Frontal cortex (tissue), 4 donors: Measurements from ENCODE around the gene RIBC2. TPM values are rescaled to one million over a fixed set of nuclear protein-coding genes. Genes with fewer than 3 reads are reported as not detected.
"Not testable (repeated sequence)": the region's sequence is repeated elsewhere in the genome, so short reads cannot be mapped to it uniquely, and the experiment has no call there.

ENCODE experiments used
- DNase-seq, 2 donors: peaks; one replicate each; pipeline ENCODE4 v3.0.0; 2012; ENCODE audit warnings: low spot score in 2 of 2
- FAIRE-seq: peaks from 2 replicates; lab custom pipeline; 2012; peaks lifted over from hg19 to GRCh38; lab: Jason Lieb, UNC
- total RNA-seq: library from RNA; depleted of rRNA; stranded (reverse); fragments of >200 nt; gene quantifications from one replicate; pipeline ENCODE4 v1.2.3, GENCODE V29; 2014
- donor health status: control.
- donor health status: control.
- donor health status: control.

Gene RIBC2
- total RNA-seq, 1 donor from 2014 or later = 0.41 TPM

DNA sequence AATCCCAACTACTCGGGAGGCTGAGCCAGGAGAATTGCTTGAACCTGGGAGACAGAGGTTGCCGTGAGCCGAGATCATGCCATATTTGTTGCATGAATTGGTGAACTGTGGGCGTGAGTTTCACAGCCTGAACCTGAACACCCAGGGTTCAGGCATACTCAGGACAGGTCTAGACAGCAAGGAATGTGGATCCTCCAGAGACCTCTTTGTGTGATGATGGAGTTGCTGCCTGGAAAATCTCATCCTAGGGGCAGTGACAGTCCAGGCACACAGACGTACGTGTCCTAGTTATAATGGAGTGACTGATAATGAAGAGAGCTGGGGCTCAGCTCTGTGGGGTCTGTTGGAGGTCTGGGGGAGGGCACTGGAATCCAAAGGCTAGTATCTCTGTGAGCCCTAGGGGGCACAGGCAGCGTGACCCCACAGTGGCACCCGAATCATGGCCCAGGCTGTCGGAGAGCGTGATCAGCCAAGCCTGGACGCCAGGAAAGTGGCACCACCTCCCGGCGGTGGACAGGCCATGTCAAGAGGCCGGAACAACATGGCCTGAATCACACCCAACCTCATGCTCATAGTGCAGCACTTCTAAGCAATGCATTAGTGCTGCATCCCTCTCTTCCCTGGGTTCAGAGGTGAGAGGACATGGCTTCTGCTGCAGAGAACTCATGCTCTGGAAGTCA lies 31.7 kb downstream of the RIBC2 start:
- FAIRE-seq (no peak), DNase-seq (no peak)

DNA sequence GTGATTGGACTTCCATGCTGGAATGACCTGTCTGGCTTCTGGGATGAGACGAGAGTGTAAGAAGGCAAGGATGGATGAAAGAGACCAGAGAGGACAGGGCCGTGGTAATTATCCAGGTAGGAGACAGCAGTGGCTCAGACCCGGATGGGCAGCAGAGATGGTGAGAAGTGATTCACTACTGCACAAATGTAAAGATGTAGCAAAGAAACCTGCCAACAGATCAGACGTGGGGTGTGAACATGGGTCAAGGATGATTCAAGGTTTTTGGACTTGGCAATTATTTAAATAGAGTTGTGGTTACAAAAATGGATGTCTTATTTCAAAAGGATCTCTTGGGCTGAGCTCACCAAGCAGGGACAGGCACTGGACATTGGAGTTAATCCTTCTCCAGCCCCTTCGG lies 32.7 kb downstream of the RIBC2 start:
- no peak for FAIRE-seq
- DNase-seq = no peak

DNA sequence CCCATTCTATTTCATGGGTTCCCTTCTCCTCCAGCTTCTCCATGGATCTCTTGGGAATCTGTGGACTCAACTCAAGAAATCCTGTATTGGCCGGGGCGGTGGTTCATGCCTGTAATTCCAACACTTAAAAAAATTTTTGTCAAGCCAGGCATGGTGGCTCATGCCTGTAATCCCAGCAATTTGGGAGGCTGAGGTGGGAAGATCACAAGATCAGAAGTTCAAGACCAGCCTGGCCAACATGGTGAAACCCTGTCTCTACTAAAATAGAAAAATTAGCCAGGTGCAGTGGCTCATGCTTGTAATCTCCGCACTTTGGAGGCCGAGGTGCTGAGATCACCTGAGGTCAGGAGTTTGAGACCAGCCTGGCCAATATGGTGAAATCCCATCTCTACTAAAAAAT lies 34.1 kb downstream of the RIBC2 start:
- FAIRE-seq, DNase-seq: not testable (repeated sequence)

DNA sequence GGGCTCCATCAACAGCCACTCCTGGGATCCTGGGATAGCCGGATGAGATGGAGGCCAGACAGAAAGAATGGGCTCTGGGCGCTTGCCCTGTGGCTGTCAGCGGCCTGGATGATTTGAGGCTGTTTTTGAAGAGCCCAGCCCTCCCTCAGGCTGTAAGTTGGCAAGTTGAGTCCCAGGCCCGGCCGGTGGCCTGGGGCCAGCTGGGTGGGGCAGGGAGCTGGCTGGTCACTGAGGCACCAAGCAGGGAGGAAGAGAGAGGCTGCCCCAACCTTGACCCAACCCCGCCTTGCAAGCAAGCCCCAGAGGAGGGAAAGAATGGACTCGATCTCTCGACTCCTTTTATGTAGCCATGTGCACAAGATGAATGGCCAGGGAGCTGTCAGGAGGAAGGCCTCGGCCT lies 34.9 kb downstream of the RIBC2 start:
- FAIRE-seq (no peak), DNase-seq (no peak)

DNA sequence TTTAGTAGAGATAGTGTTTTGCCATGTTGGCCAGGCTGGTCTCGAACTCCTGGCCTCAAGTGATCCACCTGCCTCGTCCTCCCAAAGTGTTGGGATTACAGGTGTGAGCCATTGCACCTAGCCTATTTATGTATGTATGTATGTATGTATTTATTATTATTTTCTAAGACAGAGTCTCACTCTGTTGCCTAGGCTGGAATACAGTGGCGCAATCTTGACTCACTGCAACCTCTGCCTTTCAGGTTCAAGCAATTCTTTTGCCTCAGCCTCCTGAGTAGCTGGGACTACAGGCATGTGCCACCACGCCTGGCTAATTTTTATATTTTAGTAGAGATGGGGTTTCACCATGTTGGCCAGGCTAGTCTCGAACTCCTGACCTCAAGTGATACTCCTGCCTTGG lies 35.9 kb downstream of the RIBC2 start:
- not testable (repeated sequence) for DNase-seq, FAIRE-seq

DNA sequence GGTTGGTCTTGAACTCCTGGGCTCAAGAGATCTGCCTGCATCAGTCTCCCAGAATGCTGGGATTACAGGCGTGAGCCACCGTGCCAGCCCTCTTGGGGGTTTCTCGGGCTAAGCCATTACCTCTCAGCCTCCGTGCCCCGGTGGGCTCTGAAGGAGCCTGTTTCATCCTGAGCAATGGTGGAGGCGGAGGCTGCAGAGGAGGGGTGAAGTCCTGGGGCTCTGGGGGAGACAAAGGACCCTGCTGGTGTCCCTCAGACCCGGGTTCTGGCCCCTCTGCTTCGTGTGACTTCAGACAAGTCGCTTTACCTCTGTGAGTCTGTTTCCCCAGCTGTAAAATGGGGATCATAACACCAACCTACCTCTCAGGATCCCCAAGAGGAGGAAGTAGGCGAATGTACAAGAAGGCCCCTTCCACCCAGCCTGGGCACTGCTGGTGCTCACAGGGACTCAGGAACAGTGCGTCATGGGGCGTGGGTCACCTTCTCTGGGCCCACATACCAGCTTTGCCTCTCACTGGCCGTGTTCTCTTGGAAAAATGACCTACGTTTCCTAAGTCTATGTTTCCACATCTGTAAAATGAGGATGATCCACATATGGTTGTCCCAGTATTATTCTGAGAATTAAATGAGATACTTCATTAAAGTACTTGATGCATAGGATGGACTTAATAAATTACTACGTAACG lies 36.8 kb downstream of the RIBC2 start:
- no peak for FAIRE-seq
- no peak for DNase-seq

DNA sequence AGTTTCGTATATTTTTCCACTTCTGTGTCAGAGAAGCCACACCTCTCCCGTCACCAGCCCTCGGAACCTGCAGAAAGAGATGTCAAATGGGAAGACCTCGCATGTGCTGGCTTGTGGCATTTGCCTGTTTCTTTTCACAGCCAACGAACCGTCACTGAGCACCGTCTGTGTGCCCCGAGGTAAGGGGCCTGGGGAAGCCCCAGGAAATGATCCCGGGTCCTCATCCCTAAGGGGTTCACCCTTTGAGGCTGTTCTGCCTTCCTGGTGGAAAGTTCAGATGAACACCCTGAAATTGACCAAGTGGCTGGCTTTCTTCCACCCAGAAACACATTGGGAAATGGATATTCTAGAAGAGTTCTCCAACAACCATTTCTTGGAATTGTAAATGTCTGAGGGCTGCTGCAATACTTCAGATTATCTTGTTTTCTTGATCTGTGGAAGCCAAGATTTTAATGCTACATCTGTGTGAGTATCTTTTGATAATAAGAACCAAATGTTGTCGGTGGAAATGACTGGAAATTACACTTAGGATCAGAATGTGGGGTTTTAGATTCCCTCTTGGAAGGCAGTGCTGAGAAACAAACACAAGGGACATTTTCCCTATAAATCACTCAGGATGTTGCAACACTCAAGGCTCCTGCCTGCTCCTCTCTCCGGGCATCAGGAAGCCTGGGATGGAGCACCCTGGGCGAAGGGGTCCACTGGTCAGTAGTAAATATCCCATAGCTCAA lies 37.6 kb downstream of the RIBC2 start:
- FAIRE-seq (no peak), DNase-seq (no peak)

DNA sequence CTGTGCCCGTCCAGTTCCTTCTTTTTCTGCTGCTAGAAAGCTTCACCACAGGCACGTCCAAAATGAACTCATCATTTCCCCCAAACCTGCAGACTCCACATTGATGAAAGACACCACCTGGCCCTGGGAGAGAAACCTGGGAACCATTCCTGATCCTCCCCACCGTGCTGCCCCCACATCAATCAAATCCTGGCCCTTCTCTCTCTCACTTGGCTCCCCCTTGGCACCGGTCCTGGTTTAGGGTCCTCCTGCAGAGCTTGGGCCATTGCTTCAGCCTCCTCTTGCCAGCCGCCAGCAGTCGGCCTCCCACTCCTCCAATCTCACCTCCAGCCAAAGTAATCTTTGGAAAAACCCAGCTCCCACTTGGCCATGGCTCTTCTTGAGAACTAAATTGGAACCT lies 38.5 kb downstream of the RIBC2 start:
- no peak for FAIRE-seq
- no peak for DNase-seq

DNA sequence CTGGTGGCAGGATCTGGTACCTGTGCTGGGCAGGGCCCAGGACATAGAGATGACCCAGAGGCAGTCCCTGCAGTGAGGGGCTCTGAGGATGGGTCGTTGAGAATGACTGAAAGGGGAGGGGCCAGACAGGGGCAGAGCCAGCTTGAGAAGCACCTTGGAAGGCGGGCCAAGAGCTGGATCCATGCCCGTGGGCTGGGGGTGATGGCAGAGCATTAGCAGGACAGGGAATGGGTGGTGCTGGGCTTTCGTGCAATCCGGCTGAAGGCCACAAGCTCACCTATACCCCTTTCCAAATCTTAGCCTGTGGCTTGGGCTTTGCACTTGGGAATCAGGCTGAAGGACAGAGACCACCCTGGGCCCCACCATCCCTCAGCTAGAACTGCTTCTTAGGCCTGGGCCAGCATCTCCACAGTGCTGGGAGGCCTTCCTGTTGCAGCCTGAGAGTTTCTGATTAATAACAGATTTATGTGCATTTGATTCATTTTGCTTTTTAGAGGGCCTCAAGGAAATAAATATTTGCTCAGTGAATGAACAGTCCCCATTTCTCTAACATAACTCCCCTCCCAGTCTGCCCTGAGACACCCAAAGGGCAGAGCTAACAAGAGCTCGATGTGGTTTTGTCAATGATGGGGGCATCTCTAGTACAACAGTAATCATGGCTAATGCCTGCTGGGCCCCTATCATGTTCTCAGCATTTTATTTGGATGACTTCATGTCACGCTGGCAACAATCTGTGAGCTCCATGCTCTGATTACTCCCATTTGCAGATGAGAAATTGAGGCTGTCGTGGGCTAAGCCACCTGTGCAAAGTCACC lies 39.3 kb downstream of the RIBC2 start:
- DNase-seq (no peak), FAIRE-seq (no peak)

DNA sequence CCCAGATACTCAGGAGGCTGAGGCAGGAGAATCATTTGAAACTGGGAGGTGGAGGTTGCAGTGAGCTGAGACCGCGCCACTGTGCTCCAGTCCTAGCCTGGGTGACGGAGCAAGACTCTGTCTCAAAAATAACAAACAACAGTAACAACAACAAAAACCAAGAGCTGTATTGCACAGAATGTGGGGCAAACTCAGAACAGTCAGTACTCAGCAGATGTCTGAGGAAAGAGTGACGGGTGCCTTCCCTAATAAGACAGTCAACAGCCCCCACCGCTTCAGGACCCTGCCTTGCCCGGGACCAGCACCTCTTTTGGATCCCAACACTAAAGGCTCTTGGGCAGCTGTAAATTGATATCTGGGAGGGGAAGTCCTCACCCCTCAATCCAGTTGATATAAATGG lies 40.3 kb downstream of the RIBC2 start:
- FAIRE-seq = no peak
- no peak for DNase-seq

DNA sequence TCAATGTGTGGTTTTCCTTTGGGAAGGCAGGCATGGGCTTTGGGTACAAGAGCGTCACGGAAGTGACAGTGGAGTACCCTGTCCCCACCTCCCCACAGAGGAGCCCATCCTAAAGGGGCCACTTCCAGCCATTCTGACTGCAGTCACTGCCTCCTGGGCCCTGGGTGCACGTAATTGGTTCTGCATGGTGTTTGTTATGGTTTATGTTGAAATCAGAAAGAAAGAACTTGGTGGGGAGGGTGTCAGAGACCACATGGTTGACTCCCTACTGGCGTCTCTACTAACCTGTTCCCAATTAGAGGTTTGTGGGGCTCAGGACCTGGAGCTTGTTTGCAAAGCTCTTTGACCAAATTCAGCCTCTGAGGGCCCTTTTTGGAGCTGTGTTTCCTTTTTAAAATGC lies 40.8 kb downstream of the RIBC2 start:
- no peak for FAIRE-seq

DNA sequence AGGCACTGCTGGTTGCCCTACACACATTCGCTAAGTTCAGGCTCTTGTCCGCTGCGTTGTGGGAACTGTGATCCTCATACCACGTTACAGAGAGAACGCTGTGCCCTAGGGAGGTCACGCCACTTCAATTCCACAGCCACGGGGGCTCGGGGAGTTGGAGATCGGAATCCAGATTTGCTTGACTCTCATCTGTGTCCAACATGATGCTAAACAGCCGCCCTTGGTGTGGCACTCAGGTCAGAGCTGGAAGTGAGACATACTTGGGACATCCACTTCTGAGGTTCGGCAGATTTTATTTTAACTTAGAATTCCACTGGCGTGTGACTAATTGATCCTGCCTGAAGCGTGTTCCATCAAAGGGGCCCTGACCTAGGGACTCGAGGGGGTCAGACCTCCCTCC lies 41.7 kb downstream of the RIBC2 start:
- FAIRE-seq (no peak), DNase-seq (no peak)

More for the DNA sequence above, 40.8 kb downstream of the RIBC2 start:
- DNase-seq = no peak

DNA sequence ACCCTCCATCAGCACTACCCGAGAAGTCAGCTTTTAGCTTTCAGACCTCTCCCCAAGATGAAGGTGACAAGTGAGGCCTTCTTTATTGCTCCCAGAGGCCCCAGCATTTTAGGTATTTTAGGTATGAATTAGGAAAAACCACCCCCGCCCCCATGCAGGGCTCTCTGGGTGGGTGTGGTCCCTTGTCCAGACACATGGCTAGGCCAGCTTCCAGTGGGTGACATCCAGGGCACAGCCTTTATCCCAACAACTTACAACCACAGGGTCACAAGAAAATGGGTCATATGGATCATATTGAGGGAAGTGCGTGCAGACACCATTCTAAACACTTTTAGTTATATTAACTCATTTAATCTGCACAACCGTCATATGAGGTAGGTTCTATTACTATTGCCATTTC lies 42.1 kb downstream of the RIBC2 start:
- FAIRE-seq (no peak), DNase-seq (no peak)

DNA sequence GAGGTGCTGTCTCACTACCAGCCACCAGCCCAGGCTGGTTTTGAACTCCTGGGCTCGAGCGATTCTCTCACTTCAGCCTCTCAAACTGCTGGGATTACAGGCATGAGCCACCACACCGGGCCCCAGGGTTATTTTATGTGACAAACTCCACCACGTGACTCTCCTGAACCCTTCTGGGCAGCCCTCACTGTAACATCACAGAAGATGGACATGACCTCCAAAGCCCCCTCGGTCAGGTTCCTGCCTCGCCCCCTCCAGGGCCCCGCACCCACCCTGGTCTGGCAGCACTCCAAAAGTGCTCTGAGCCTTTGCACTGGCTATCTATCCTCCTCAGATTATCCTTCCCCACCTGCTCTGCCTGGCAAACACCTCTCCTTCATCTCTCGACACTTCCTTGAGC lies 43.3 kb downstream of the RIBC2 start:
- no peak for DNase-seq
- no peak for FAIRE-seq

DNA sequence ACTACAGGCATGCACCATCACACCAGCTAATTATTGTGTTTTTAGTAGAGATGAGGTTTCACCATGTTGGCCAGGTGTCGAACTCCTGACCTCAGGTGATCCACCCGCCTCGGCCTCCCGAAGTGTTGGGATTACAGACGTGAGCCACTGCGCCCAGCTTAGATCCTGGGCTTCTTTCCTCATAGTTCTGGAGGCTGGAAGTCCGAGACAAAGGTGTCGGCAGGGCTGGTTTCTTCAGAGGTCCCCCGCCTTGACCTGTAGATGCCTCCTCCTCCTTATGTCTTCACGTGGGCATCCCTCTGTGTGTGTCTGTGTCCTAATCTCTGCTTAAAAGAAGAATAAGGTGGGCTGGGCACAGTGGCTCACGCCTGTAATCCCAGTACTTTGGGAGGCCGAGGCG lies 45.0 kb downstream of the RIBC2 start:
- FAIRE-seq = no peak
- DNase-seq = no peak

DNA sequence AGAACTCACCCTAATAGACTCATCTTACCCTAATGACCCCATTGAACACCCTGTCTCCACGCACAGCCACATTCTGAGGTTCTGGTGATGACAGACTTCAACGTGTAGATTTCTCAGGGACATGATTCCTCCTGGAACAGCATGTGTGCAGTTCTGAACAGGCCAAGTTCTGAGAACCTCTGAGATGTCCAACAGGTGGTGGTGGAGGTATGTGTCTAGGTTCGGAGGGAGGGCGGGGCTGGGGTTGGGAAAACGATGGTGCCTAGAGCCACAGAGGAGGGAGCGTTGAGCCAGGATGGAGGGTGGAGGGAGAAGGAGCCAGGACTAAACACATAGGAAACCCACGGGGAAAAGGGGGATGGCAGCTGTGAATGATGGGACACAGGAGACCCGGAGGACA lies 45.7 kb downstream of the RIBC2 start:
- FAIRE-seq (no peak), DNase-seq (no peak)

DNA sequence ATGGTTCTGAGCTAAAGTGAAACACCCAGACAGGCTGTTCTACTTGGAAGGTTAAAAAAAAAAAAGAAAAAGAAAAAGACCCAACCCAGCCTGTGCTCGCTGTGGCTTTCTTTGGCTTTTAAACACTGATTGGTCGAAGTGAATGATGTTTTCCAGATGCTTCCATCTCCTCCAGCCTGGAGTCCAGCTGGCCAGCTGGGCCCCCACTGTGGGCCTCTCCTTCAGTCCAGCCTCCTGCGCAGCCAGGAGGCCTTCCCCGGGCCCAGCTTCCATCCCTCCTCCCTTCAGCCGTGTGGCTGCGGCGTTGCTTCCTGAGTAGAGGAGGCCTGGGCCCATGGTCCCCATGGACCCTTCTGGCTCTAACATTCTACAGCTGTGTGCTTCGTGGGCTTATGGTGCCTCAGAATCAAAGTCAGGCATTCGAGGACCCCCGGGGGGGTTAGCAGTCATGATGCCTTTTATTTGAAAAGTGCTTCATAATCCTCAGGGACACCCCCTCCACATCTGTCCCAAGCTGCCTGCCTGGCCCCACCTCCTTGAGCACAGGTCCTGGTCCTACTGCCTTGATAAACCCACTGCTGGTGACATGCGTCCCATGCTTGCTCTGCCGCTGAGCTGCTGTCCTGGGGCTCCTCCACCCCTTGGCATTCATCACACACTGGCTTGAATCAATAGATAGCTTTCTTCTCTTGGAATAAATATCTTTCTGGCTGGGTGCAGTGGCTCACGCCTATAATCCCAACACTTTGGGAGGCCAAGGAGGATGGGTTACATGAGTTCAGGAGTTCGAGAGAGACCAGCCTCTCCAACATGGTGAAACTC lies 47.0 kb downstream of the RIBC2 start:
- DNase-seq (no peak), FAIRE-seq (no peak)

DNA sequence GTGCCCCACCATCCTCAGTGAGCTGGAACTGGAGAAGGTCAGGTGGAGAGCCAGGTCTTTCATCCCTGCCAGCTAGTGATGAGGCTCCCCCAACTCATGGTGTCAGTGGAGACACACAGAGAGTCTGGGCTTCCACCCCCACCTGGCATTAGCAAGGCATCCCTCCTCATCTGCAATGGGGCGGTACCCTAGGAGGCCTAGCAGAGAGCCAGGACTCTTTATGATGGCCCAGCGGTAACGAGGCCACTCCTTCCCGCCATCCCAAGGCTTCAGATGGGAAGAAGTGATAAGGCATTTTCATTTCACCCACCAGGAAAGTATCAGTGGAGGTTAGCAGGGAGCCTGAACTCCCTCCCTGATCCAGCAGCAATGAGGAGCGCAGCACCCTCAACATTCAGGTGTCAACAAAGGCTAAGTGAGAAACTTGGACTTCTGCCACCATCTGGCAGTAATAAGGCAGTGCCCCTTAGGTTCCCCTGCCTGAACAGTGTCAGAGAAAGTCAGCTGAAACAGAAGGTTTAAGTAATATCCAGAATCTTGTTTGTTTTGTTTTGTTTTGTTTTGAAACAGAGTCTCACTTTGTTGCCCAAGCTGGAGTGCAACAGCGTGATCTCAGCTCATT lies 48.7 kb downstream of the RIBC2 start:
- DNase-seq (no peak), FAIRE-seq (no peak)

DNA sequence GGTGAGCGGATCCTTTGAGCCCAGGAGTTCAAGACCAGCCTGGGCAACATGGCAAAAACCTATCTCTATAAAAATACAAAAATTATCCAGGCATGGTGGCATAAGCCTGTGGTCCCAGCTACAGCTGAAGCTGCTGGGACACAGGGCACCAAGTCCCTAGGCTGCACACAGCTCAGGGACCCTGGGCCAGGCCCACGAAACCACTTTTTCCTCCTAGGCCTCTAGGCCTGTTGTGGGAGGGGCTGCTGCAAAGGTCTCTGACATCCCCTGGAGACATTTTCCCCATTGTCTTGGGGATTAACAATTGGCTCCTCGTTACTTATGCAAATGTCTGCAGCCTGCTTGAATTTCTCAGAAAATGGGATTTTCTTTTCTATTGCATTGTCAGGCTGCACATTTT lies 50.2 kb downstream of the RIBC2 start:
- FAIRE-seq, DNase-seq: not testable (repeated sequence)
